ENCODE data around the gene POPDC2.

Gene POPDC2

GRCh38 chr3:119669906-119670570 is 9.6 kb upstream of the POPDC2 start:
- DNase-seq, result no peak

- DNase-seq, result no peak
These were observed 5.7 kb upstream of the POPDC2 start for GRCh38 chr3:119665954-119666559.

GRCh38 chr3:119664850-119665379 is 4.5 kb upstream of the POPDC2 start:
- no peak for DNase-seq

GRCh38 chr3:119664370-119664769 is 4.0 kb upstream of the POPDC2 start:
- DNase-seq, result no peak

GRCh38 chr3:119663885-119664284 is 3.5 kb upstream of the POPDC2 start:
- no peak for DNase-seq

- DNase-seq, result no peak
These were observed 2.4 kb upstream of the POPDC2 start for GRCh38 chr3:119662604-119663373.

- DNase-seq, result no peak
These were observed 640 bp downstream of the POPDC2 start for GRCh38 chr3:119659606-119660291.

GRCh38 chr3:119658994-119659393 is 1.4 kb downstream of the POPDC2 start:
- no peak for DNase-seq

- no peak for DNase-seq
These were observed 2.3 kb downstream of the POPDC2 start for GRCh38 chr3:119657887-119658702.

GRCh38 chr3:119653876-119654275 is 6.5 kb downstream of the POPDC2 start:
- DNase-seq, result no peak

- DNase-seq, result no peak
These were observed 7.9 kb downstream of the POPDC2 start for GRCh38 chr3:119652306-119653033.

- DNase-seq, result no peak
These were observed 10.6 kb downstream of the POPDC2 start for GRCh38 chr3:119649761-119650160.

GRCh38 chr3:119647843-119648575 is 12.4 kb downstream of the POPDC2 start:
- no peak for DNase-seq

- DNase-seq, result no peak
These were observed 13.2 kb downstream of the POPDC2 start for GRCh38 chr3:119647171-119647570.

GRCh38 chr3:119645813-119646212 is 14.6 kb downstream of the POPDC2 start:
- DNase-seq, result no peak

- no peak for DNase-seq
These were observed 15.9 kb downstream of the POPDC2 start for GRCh38 chr3:119644481-119644880.

GRCh38 chr3:119643528-119643927 is 16.9 kb downstream of the POPDC2 start:
- no peak for DNase-seq

- no peak for DNase-seq
These were observed 17.5 kb downstream of the POPDC2 start for GRCh38 chr3:119642746-119643473.

GRCh38 chr3:119641416-119641815 is 19.0 kb downstream of the POPDC2 start:
- DNase-seq, result no peak
